K562 (cell line): Measurements from ENCODE around the gene PACSIN1. TPM values are rescaled to one million over a fixed set of nuclear protein-coding genes. Genes with fewer than 3 reads are reported as not detected.

ENCODE experiments used
- CBX5 ChIP-seq: IDR thresholded peaks from 2 replicates; pipeline ENCODE4 v1.6.1; 2014; ENCODE audit warnings: low read depth, borderline replicate concordance
- CBX8 ChIP-seq: fragments of 200-600 bp; sonication (generic); IDR thresholded peaks from 2 replicates; pipeline ENCODE4 v1.6.1; 2012; ENCODE audit warnings: borderline replicate concordance, mixed run types, low read depth, mild to moderate bottlenecking, moderate library complexity, mixed read lengths, low read length, control low read depth, inconsistent platforms; ENCODE audit not compliant: poor library complexity, severe bottlenecking; ENCODE audit errors: extremely low read depth
- CXXC5 ChIP-seq: fragments of 250-450 bp; sonication (Bioruptor Pico); IDR thresholded peaks from 2 replicates; pipeline ENCODE4 v1.8.0; 2022; ENCODE audit warnings: inconsistent platforms, mild to moderate bottlenecking, moderate library complexity
- ELF4 ChIP-seq: fragments of 450-650 bp; formaldehyde crosslinking; IDR thresholded peaks from 2 replicates; pipeline ENCODE4 v1.4.0; 2022; ENCODE audit warnings: missing genetic modification characterization
- HDAC1 ChIP-seq, 2 experiments: fragments of 450-650 bp; IDR thresholded peaks; 2 replicates each; pipeline ENCODE4 v1.6.1; 2016 to 2017; ENCODE audit warnings: inconsistent platforms in 1 of 2, mild to moderate bottlenecking in 1 of 2, moderate library complexity in 1 of 2
- HNRNPL ChIP-seq: fragments of 200-400 bp; formaldehyde crosslinking; IDR thresholded peaks from 2 replicates; pipeline ENCODE4 v1.6.1; 2017; ENCODE audit warnings: low read depth, mild to moderate bottlenecking, low read length
- HOXB6 ChIP-seq: fragments of 250-450 bp; sonication (Bioruptor Pico); IDR thresholded peaks from 2 replicates; pipeline ENCODE4 v1.5.1; 2022; ENCODE audit warnings: mild to moderate bottlenecking, borderline replicate concordance
- IFI16 ChIP-seq: fragments of 250-450 bp; sonication (Bioruptor Pico); IDR thresholded peaks from 2 replicates; pipeline ENCODE4 v2.1.2; 2022; ENCODE audit warnings: mild to moderate bottlenecking, inconsistent platforms
- POLR2B ChIP-seq: fragments of 450-650 bp; IDR thresholded peaks from 2 replicates; pipeline ENCODE4 v1.6.1; 2018; ENCODE audit warnings: low read depth; ENCODE audit not compliant: partially characterized antibody
- RCOR1 ChIP-seq, 2 experiments: IDR thresholded peaks; 2 replicates each; pipeline ENCODE4 v1.6.1; 2012; ENCODE audit warnings: low read depth in 2 of 2, low read length in 2 of 2, borderline replicate concordance in 1 of 2, improper control_type of control experiment in 1 of 2
- SRF ChIP-seq, 2 experiments: fragments of 250-450, 450-650 bp in 1 of 2; sonication (Bioruptor Pico) in 1 of 2; sonication (generic) in 1 of 2; formaldehyde crosslinking; IDR thresholded peaks; 2 replicates each; pipeline versions ENCODE4 v1.5.0 to v1.5.1; 2020 to 2022; ENCODE audit warnings: mild to moderate bottlenecking in 1 of 2, missing genetic modification reagents in 1 of 2
- TGIF2 ChIP-seq: sonication (generic); formaldehyde crosslinking; IDR thresholded peaks from 2 replicates; pipeline ENCODE4 v1.8.1; 2022; ENCODE audit warnings: mild to moderate bottlenecking, missing genetic modification reagents, moderate library complexity
- TSC22D4 ChIP-seq: fragments of 450-650 bp; IDR thresholded peaks from 2 replicates; pipeline ENCODE4 v1.6.1; 2016; ENCODE audit warnings: missing genetic modification characterization, missing biosample characterization, control low read depth
- XRCC3 ChIP-seq: fragments of 450-650 bp; IDR thresholded peaks from 2 replicates; pipeline ENCODE4 v1.6.1; 2017; ENCODE audit warnings: mild to moderate bottlenecking, moderate library complexity
- ZC3H11A ChIP-seq: IDR thresholded peaks from 2 replicates; pipeline ENCODE4 v1.6.1; 2012; ENCODE audit warnings: low read depth, low read length, improper control_type of control experiment
- ZNF146 ChIP-seq: IDR thresholded peaks from one replicate; pipeline ENCODE4 v1.6.1; 2018; ENCODE audit warnings: missing compliant biosample characterization; ENCODE audit not compliant: unreplicated experiment
- ZNF217 ChIP-seq: sonication (generic); formaldehyde crosslinking; IDR thresholded peaks from 2 replicates; pipeline ENCODE4 v1.8.0; 2022; ENCODE audit warnings: mild to moderate bottlenecking, missing genetic modification reagents
- ZNF41 ChIP-seq: fragments of 250-450 bp; sonication (Bioruptor Pico); conservative IDR thresholded peaks from 2 replicates; pipeline ENCODE4 v1.4.0; 2020; ENCODE audit warnings: mild to moderate bottlenecking
- ZNF507 ChIP-seq: conservative IDR thresholded peaks from 2 replicates; pipeline ENCODE4 v1.6.1; 2017; ENCODE audit warnings: missing genetic modification characterization, missing compliant biosample characterization
- ZNF695 ChIP-seq: fragments of 450-650 bp; formaldehyde crosslinking; IDR thresholded peaks from 2 replicates; pipeline ENCODE4 v1.4.0; 2020; ENCODE audit warnings: mild to moderate bottlenecking, moderate library complexity
- ZNF717 ChIP-seq: fragments of 250-450 bp; sonication (Bioruptor Pico); IDR thresholded peaks from 2 replicates; pipeline ENCODE4 v1.5.0; 2021
- polyA plus RNA-seq, 8 experiments: library from polyadenylated mRNA; depleted of rRNA in 4 of 8; stranded (reverse) in 5 of 8; unstranded in 3 of 8; fragments of >200 nt; fragmentation: Nextera tagmentation in 2 of 8; fragmentation: Illumina TruSeq in 1 of 8; extraction: Ambion mirVana in 2 of 8; extraction: Trizol in 1 of 8; gene quantifications; 2 replicates each; pipeline versions ENCODE4 v1.2.1 to v1.2.3, GENCODE V29; 2011 to 2014; ENCODE audit warnings: inconsistent platforms in 1 of 8, missing spikeins in 1 of 8
- total RNA-seq, 7 experiments: library from RNA; depleted of rRNA in 6 of 7; stranded (reverse); fragments of >200 nt in 6 of 7; fragmentation: Illumina TruSeq in 2 of 7; extraction: Trizol in 2 of 7; gene quantifications; 2 replicates each; pipeline versions ENCODE4 v1.2.1 to v1.2.3, GENCODE V29; 2011 to 2021; ENCODE audit warnings: low replicate concordance in 1 of 7
- TF ChIP-seq, protein P1 (sequence below): fragments of 450-650 bp; IDR thresholded peaks from 2 replicates; pipeline ENCODE4 v1.6.1; 2016; ENCODE audit warnings: missing biosample characterization, missing genetic modification characterization
- TF ChIP-seq, protein P2 (sequence below): fragments of 250-450 bp; sonication (Bioruptor Pico); IDR thresholded peaks from 2 replicates; pipeline ENCODE4 v1.5.0; 2020; ENCODE audit warnings: mild to moderate bottlenecking, borderline replicate concordance
- TF ChIP-seq, protein P3 (sequence below): fragments of 450-650 bp; formaldehyde crosslinking; IDR thresholded peaks from 2 replicates; pipeline ENCODE4 v1.4.0; 2022; ENCODE audit warnings: missing genetic modification characterization

Gene PACSIN1
- total and polyA plus RNA-seq, 9 of the 15 experiments (the other 6 are each of a cell fraction or from before 2014, with no cell fraction given) = 0.01 to 1.7 (median 0.45) TPM

GRCh38 chr6:34544776-34545471 is 79.0 kb downstream of the PACSIN1 start (continued):
- TF ChIP-seq ZC3H11A (0 out of 2 replicates have a peak, but pooled peaks have one; percentile 37), TSC22D4 (tag) (no peak), ZNF695 (CRISPR knock-in tag) (no peak), RCOR1 (IDR thresholded peaks at IDR 0.05; ENCODE audit: borderline replicate concordance in 1 of 2, low read depth in 2 of 2, low read length in 2 of 2) (peak; percentile 45 to 65), CBX5 (no peak), HNRNPL (no peak), ZNF217 (no peak), TGIF2 (no peak), ZNF507 (tag) (no peak), ELF4 (CRISPR knock-in tag) (0 out of 2 replicates have a peak, but pooled peaks have one; percentile 29), IFI16 (CRISPR knock-in tag) (no peak), HOXB6 (CRISPR knock-in tag) (no peak), POLR2B (no peak), HDAC1 (IDR thresholded peaks at IDR 0.05) (peak in 1 of 2 experiments; percentile 22; a peak in 1 of 4 replicates), CXXC5 (CRISPR knock-in tag) (peak; percentile 12; the same call in 1 of the 2 replicates), XRCC3 (no peak), CBX8 (no peak), SRF (CRISPR knock-in tag; IDR thresholded peaks at IDR 0.05) (no peak), ZNF146 (CRISPR knock-in tag) (no peak), ZNF717 (no peak), ZNF41 (CRISPR knock-in tag) (no peak)
- TF ChIP-seq, protein P1, sequence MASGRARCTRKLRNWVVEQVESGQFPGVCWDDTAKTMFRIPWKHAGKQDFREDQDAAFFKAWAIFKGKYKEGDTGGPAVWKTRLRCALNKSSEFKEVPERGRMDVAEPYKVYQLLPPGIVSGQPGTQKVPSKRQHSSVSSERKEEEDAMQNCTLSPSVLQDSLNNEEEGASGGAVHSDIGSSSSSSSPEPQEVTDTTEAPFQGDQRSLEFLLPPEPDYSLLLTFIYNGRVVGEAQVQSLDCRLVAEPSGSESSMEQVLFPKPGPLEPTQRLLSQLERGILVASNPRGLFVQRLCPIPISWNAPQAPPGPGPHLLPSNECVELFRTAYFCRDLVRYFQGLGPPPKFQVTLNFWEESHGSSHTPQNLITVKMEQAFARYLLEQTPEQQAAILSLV = no peak
- TF ChIP-seq, protein P2, sequence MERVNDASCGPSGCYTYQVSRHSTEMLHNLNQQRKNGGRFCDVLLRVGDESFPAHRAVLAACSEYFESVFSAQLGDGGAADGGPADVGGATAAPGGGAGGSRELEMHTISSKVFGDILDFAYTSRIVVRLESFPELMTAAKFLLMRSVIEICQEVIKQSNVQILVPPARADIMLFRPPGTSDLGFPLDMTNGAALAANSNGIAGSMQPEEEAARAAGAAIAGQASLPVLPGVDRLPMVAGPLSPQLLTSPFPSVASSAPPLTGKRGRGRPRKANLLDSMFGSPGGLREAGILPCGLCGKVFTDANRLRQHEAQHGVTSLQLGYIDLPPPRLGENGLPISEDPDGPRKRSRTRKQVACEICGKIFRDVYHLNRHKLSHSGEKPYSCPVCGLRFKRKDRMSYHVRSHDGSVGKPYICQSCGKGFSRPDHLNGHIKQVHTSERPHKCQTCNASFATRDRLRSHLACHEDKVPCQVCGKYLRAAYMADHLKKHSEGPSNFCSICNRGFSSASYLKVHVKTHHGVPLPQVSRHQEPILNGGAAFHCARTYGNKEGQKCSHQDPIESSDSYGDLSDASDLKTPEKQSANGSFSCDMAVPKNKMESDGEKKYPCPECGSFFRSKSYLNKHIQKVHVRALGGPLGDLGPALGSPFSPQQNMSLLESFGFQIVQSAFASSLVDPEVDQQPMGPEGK (CRISPR knock-in tag) = no peak
- TF ChIP-seq, protein P3, sequence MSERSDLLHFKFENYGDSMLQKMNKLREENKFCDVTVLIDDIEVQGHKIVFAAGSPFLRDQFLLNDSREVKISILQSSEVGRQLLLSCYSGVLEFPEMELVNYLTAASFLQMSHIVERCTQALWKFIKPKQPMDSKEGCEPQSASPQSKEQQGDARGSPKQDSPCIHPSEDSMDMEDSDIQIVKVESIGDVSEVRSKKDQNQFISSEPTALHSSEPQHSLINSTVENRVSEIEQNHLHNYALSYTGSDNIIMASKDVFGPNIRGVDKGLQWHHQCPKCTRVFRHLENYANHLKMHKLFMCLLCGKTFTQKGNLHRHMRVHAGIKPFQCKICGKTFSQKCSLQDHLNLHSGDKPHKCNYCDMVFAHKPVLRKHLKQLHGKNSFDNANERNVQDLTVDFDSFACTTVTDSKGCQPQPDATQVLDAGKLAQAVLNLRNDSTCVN (CRISPR knock-in tag) = no peak
